Measurements from ENCODE around the gene VPS36. TPM values are rescaled to one million over a fixed set of nuclear protein-coding genes. Genes with fewer than 3 reads are reported as not detected.
A peak's percentile ranks its signal among the peaks of the same experiment; 100 is the strongest.
"Not testable (repeated sequence)": the region's sequence is repeated elsewhere in the genome, so short reads cannot be mapped to it uniquely, and the experiment has no call there.

The VPS36 gene
- total RNA-seq, result 10 to 100 TPM; 59.9 to 87.8 (median 66.4) TPM

DNA sequence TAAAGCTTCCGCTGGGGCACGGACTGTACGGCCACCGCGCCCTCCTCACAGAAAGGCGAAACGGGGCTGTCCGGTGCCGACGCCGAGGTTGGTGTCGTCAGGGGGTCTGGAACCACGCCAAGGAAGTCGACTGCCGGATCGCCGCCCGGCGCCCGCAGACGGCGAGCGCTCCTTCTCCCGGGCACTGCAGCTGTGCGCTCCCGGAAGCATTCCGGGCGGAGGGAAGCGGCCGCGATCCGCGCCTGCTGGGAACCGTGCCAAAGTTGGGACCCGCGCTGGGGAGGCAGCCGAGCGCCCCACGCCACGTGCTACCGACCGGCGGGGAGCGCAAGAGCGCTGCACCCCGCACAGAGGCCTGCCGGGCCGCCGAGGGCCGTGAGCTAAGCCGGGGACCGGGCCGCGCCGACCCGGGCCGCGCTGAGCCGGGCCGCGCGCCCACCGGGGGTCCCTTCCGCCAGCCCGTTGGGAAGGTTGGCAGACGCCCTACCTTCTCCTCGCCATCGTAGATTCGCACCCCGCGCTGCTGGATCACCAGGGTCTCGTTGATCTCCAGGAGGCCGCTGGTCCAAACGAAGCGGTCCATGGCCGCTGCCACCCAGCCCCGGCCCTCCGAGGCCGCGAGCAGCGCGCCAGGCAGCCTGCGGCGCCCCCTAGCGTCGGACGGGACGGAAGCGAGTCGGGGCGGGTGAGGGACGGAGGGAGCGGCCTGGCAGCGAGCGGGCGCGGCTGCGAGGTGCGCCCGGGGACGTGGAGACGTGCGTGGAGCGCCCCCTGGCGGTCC, at the start of gene VPS36:
TSS of gene VPS36 (minus strand) at position 623 of the 781 bp plus-strand sequence. CDS start at position 583, 40 bp downstream.
- intact Hi-C loops (cut with DNase I), result no loop called here
- Histone ChIP-seq H3K9me3 (no peaks in the 10 kb centered on the region), H3K4me3 (replicated peaks in 1 of 3) (peak within 1 kb of the TSS; percentile 31 to 73 (median 46)), H3K36me3 (no peaks in the 10 kb centered on the region), H3K27me3 (no peaks in the 10 kb centered on the region), H3K27ac (peak within 1 kb of the TSS; percentile 90 to 94 (median 93)), H3K4me1 (peaks cover 18 to 26% of the 10 kb centered on the region in 2 donors)
- peak; percentile 95 to 97 for DNase-seq
- TF ChIP-seq POLR2A (IDR thresholded peaks at IDR 0.05) (peak in 1 of 2 donors; percentile 82), CTCF (IDR thresholded peaks at IDR 0.05) (peak; percentile 70 to 100 (median 100))
- 0 to 2% methylated on average over 17 to 39 of the region's 105 CpGs for WGBS, 2 donors

DNA sequence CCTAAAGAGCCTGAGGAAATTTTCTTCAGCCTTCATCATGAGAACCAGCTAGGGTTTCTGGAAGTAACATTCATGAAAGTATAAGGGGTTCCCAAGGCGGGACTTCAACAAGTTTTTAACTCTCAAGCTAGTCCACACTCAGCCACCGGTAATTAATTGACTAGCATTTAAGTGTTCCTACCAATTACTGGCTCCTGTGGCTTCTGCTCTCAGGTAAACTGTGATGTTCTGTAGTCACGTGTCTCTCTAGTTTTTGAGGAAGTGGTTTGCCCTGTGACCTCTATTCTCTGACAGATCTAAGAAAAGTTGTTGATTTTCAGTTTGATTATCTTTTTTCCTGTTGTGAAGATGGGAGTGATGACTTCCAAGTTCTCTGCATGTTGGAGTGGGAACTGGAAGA, 47.5 kb upstream of the VPS36 start:
- DNase-seq; H3K36me3 ChIP-seq; H3K4me1 ChIP-seq; H3K27ac ChIP-seq; intact Hi-C loops (cut with DNase I); H3K9me3 ChIP-seq; H3K27me3 ChIP-seq; H3K4me3 ChIP-seq (replicated peaks in 1 of 3): not testable (repeated sequence)
- 100% methylated on average over 1 to 2 of the region's 3 CpGs for WGBS, 2 donors

DNA sequence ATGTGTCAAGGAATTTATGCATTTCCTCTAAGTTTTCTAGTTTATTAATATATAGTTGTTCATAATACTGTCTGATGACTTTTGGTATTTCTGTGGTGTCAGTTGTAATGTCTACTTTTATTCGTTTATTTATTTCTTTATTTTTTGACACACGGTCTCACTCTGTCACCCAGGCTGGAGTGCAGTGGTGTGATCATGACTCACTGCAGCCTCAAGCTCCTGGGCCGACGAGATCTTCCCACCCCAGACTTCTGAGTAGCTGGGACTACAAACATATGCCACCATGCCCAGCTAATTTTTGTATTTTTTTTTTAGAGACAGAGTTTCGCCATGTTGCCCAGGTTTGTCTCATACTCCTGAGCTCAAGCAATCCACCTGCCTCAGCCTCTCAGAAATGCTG, 43.8 kb upstream of the VPS36 start:
- H3K9me3 ChIP-seq; intact Hi-C loops (cut with DNase I); H3K27ac ChIP-seq; H3K4me3 ChIP-seq (replicated peaks in 1 of 3); H3K36me3 ChIP-seq; DNase-seq; H3K4me1 ChIP-seq; H3K27me3 ChIP-seq: not testable (repeated sequence)
- 88 to 90% methylated on average over 5 of the region's 5 CpGs for WGBS, 2 donors

- H3K4me1 ChIP-seq; H3K4me3 ChIP-seq (replicated peaks in 1 of 3); H3K9me3 ChIP-seq; H3K36me3 ChIP-seq; H3K27me3 ChIP-seq; DNase-seq; intact Hi-C loops (cut with DNase I); H3K27ac ChIP-seq: not testable (repeated sequence)
- WGBS, 2 donors, result 93 to 98% methylated on average over 4 to 5 of the region's 5 CpGs
Observed at GRCh38 chr13:52491015-52491414, 40.6 kb upstream of the VPS36 start.

GRCh38 chr13:52488763-52489162, 38.3 kb upstream of the VPS36 start:
- H3K4me3 ChIP-seq (replicated peaks in 1 of 3); H3K36me3 ChIP-seq; H3K9me3 ChIP-seq; intact Hi-C loops (cut with DNase I); DNase-seq; H3K27me3 ChIP-seq; H3K4me1 ChIP-seq; H3K27ac ChIP-seq: not testable (repeated sequence)
- WGBS, 2 donors, result no CpG with 5 or more reads among the region's 22 CpGs

GRCh38 chr13:52487078-52487477, 36.6 kb upstream of the VPS36 start:
- H3K36me3 ChIP-seq; DNase-seq; H3K4me1 ChIP-seq; H3K27ac ChIP-seq; H3K27me3 ChIP-seq; H3K4me3 ChIP-seq (replicated peaks in 1 of 3); H3K9me3 ChIP-seq; intact Hi-C loops (cut with DNase I): not testable (repeated sequence)
- 82 to 88% methylated on average over 2 of the region's 2 CpGs for WGBS, 2 donors

- H3K4me1 ChIP-seq; H3K4me3 ChIP-seq (replicated peaks in 1 of 3); H3K27ac ChIP-seq; H3K9me3 ChIP-seq; DNase-seq; intact Hi-C loops (cut with DNase I); H3K27me3 ChIP-seq; H3K36me3 ChIP-seq: not testable (repeated sequence)
- WGBS, 2 donors, result 85 to 88% methylated on average over 6 of the region's 7 CpGs
Observed at GRCh38 chr13:52480677-52481428, 30.4 kb upstream of the VPS36 start.

- intact Hi-C loops (cut with DNase I); H3K27ac ChIP-seq; DNase-seq; H3K4me1 ChIP-seq; H3K4me3 ChIP-seq (replicated peaks in 1 of 3); H3K9me3 ChIP-seq; H3K27me3 ChIP-seq; H3K36me3 ChIP-seq: not testable (repeated sequence)
- WGBS, 2 donors, result 97 to 98% methylated on average over 2 of the region's 2 CpGs
Observed at GRCh38 chr13:52468487-52468886, 18.1 kb upstream of the VPS36 start.

Data from thyroid gland (tissue), 4 donors.